ENCODE measurements around the gene NEDD4L. TPM values are rescaled to one million over a fixed set of nuclear protein-coding genes. Genes with fewer than 3 reads are reported as not detected.

NEDD4L gene
- total RNA-seq, 6 experiments from 2014 or later, result 11.2 to 28.1 (median 15.7) TPM

- H3K27ac Mint-ChIP-seq, result peak overlapping the region; percentile 95
- no peak for TF ChIP-seq CTCF (IDR thresholded peaks at IDR 0.05)
- H3K4me1 Mint-ChIP-seq (ENCODE audit: low read depth), result peaks cover 55% of the 10 kb centered on the region
- H3K9me3 Mint-ChIP-seq, result no peaks in the 10 kb centered on the region
- H3K27me3 Mint-ChIP-seq (ENCODE audit: insufficient read depth), result peaks cover 2% of the 10 kb centered on the region
- no peaks in the 10 kb centered on the region for H3K36me3 Mint-ChIP-seq (ENCODE audit: low read depth)
- DNase-seq, result peak; percentile 49
- H3K4me3 Mint-ChIP-seq, result peak overlapping the region; percentile 85
Observed at GRCh38 chr18:58224425-58224750, 180.4 kb downstream of the NEDD4L start.

DNA sequence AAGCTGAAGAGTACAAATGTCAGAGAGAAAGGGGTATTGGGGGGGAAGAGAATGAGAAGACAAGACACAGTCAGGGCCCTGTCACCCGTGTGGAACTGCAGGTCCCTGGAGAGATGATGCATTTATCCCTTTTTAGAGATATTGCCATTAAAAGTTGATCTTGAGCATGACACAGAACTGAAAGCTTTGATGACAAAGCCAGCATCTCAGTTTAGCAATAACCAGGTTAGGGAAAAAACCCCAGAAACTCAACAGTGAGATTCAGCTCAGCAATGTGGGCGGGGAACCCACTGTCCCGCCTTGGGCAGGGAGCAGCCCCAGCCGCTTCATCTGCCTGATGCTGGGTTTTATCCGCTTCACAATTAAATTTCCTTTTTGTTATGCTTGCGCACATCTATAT lies 181.1 kb downstream of the NEDD4L start:
- Mint-ChIP-seq H3K36me3 (ENCODE audit: low read depth) (no peaks in the 10 kb centered on the region), H3K27me3 (ENCODE audit: insufficient read depth) (peaks cover 2% of the 10 kb centered on the region), H3K4me3 (peak overlapping the region; percentile 85; the same call in 1 of the 2 replicates), H3K9me3 (no peaks in the 10 kb centered on the region), H3K4me1 (ENCODE audit: low read depth) (peaks cover 58% of the 10 kb centered on the region), H3K27ac (peak overlapping the region; percentile 95)
- DNase-seq, result no peak
- no peak for TF ChIP-seq CTCF (IDR thresholded peaks at IDR 0.05)

DNA sequence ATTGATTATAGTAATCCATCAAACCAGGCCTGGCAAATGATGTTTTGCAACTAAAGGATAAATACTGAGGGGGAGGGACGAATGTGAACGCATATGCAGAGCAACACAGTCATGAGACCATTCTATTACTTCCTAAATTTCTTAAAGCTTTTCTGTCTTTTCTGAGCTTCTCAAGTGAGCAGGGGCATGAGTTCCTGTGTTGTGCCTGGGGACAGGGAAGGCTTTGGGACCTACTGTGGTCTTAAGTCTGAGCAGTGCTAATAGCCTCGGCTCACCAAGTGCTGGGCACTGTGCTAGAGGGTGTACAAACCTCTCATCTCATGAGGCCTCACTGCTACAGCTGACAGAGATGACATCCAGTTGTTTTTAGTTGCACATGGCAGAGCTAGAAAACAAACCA lies 182.4 kb downstream of the NEDD4L start:
- H3K27ac Mint-ChIP-seq, result no peak overlapping the region; the same call in 1 of the 2 replicates
- TF ChIP-seq CTCF (IDR thresholded peaks at IDR 0.05), result no peak
- H3K36me3 Mint-ChIP-seq (ENCODE audit: low read depth), result no peaks in the 10 kb centered on the region
- H3K4me3 Mint-ChIP-seq, result no peak overlapping the region
- DNase-seq, result no peak
- H3K27me3 Mint-ChIP-seq (ENCODE audit: insufficient read depth), result peaks cover 2% of the 10 kb centered on the region
- no peaks in the 10 kb centered on the region for H3K9me3 Mint-ChIP-seq
- H3K4me1 Mint-ChIP-seq (ENCODE audit: low read depth), result peaks cover 61% of the 10 kb centered on the region

GRCh38 chr18:58227361-58227930 lies 183.4 kb downstream of the NEDD4L start:
- Mint-ChIP-seq H3K36me3 (ENCODE audit: low read depth) (no peaks in the 10 kb centered on the region), H3K27ac (no peak overlapping the region), H3K4me3 (no peak overlapping the region), H3K27me3 (ENCODE audit: insufficient read depth) (peaks cover 2% of the 10 kb centered on the region), H3K4me1 (ENCODE audit: low read depth) (peaks cover 58% of the 10 kb centered on the region), H3K9me3 (no peaks in the 10 kb centered on the region)
- DNase-seq, result no peak
- TF ChIP-seq CTCF (IDR thresholded peaks at IDR 0.05), result no peak

GRCh38 chr18:58228176-58228575 lies 184.2 kb downstream of the NEDD4L start:
- H3K36me3 Mint-ChIP-seq (ENCODE audit: low read depth), result no peaks in the 10 kb centered on the region
- no peak overlapping the region for H3K27ac Mint-ChIP-seq
- no peak overlapping the region for H3K4me3 Mint-ChIP-seq
- peaks cover 2% of the 10 kb centered on the region for H3K27me3 Mint-ChIP-seq (ENCODE audit: insufficient read depth)
- DNase-seq, result no peak
- TF ChIP-seq CTCF (IDR thresholded peaks at IDR 0.05), result no peak
- no peaks in the 10 kb centered on the region for H3K9me3 Mint-ChIP-seq
- peaks cover 50% of the 10 kb centered on the region for H3K4me1 Mint-ChIP-seq (ENCODE audit: low read depth)

DNA sequence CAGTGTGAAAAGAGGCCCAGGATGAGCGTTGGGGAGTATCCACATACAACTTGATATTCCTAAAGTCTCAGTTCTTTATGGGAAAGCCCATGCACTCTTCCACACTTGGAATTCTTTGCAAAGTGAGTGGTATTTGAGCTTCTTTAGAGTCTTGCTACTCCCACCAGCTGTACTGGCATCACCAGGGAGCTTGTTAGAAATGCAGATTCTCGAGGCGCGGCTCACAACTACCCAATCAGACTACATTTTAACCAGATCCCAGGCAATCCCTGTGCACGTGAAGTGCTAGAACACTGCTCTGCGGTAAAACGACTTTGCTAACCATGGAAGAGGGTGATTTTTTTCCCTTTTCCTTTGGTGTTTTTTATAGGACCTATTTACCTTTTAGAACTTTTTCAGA lies 184.7 kb downstream of the NEDD4L start:
- H3K27ac Mint-ChIP-seq, result no peak overlapping the region
- TF ChIP-seq CTCF (IDR thresholded peaks at IDR 0.05), result no peak
- peaks cover 45% of the 10 kb centered on the region for H3K4me1 Mint-ChIP-seq (ENCODE audit: low read depth)
- no peak for DNase-seq
- H3K36me3 Mint-ChIP-seq (ENCODE audit: low read depth), result no peaks in the 10 kb centered on the region
- no peaks in the 10 kb centered on the region for H3K9me3 Mint-ChIP-seq
- no peak overlapping the region for H3K4me3 Mint-ChIP-seq
- H3K27me3 Mint-ChIP-seq (ENCODE audit: insufficient read depth), result peaks cover 2% of the 10 kb centered on the region
